Measurements from ENCODE around the gene SPATA32.

The SPATA32 gene

DNA sequence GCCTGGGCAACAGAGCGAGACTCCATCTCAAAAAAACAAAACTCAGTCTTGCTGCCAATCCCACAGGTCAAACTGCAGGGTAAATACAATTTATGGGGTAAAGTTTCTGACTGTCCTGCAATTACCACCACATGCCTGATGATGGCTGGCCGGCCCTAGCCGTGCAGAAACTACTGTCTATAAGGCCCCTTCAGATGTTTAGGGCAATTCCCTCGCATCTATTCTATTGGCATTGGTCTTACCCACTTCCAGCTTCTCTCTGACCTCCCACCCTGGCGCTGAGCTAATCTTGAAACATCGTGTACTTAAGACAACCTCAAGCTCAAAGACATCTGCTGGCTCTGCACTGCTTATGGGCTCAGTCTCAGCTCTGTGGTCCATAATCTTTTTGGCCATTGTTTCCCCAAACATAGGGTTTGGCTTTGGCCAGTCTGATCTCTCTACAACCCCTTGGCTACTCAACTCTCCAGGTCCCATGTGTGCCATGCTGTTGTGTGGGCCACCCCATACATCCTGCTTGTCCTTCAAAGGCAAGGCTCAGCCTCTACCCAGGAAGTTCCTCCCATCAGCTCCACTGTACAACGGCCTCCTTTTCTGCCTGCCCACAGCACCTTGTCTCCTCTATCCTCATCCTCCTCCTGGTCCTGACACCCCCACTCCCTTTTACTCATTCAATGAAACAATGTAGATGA lies 38.3 kb upstream of the SPATA32 start:
- Histone ChIP-seq H3K27me3 (ENCODE audit: insufficient read depth, low read depth) (no peaks in the 10 kb centered on the region), H3K4me1 (ENCODE audit: low read depth, poor library complexity, severe bottlenecking) (peaks cover 85% of the 10 kb centered on the region), H3K79me2 (ENCODE audit: insufficient read depth, low read depth) (peaks cover 94% of the 10 kb centered on the region), H2AFZ (ENCODE audit: low read depth) (no peak overlapping the region), H3K9ac (no peak overlapping the region), H3K27ac (no peak overlapping the region), H3K36me3 (ENCODE audit: insufficient read depth) (no peaks in the 10 kb centered on the region), H4K20me1 (ENCODE audit: insufficient read depth) (no peaks in the 10 kb centered on the region), H3K4me2 (no peak overlapping the region), H3K4me3 (IDR thresholded peaks at IDR 0.05; ENCODE audit: insufficient read depth, low read depth, low read length) (no peak overlapping the region)
- TF ChIP-seq, protein P1, sequence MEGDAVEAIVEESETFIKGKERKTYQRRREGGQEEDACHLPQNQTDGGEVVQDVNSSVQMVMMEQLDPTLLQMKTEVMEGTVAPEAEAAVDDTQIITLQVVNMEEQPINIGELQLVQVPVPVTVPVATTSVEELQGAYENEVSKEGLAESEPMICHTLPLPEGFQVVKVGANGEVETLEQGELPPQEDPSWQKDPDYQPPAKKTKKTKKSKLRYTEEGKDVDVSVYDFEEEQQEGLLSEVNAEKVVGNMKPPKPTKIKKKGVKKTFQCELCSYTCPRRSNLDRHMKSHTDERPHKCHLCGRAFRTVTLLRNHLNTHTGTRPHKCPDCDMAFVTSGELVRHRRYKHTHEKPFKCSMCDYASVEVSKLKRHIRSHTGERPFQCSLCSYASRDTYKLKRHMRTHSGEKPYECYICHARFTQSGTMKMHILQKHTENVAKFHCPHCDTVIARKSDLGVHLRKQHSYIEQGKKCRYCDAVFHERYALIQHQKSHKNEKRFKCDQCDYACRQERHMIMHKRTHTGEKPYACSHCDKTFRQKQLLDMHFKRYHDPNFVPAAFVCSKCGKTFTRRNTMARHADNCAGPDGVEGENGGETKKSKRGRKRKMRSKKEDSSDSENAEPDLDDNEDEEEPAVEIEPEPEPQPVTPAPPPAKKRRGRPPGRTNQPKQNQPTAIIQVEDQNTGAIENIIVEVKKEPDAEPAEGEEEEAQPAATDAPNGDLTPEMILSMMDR (conservative IDR thresholded peaks at IDR 0.05; ENCODE audit: low read depth, low read length), result no peak

DNA sequence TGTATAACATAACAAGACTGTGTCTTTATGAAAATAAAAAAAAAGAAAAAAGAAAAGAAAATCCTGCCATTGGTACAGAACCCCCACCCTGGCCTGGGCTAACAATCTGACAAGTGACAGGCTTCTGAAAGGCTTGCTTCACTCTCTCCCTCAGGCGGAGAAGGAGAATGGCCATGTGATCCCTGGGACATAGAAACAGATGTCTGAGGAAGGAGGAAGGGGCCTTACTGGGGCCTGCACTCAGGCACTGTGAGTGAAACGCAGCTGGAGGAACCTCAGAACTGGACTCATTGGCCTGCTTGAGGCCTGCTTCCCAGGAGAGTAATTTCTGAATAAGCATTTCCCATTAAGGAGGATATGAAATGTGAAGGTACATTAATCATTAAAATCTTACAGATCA lies 37.5 kb upstream of the SPATA32 start:
- H4K20me1 ChIP-seq (ENCODE audit: insufficient read depth), result no peaks in the 10 kb centered on the region
- H2AFZ ChIP-seq (ENCODE audit: low read depth), result no peak overlapping the region
- no peak overlapping the region for H3K4me3 ChIP-seq (IDR thresholded peaks at IDR 0.05; ENCODE audit: insufficient read depth, low read depth, low read length)
- H3K36me3 ChIP-seq (ENCODE audit: insufficient read depth), result no peaks in the 10 kb centered on the region
- H3K4me1 ChIP-seq (ENCODE audit: low read depth, poor library complexity, severe bottlenecking), result peaks cover 87% of the 10 kb centered on the region
- TF ChIP-seq, protein P1 (conservative IDR thresholded peaks at IDR 0.05; ENCODE audit: low read depth, low read length), result no peak
- 0 out of 2 replicates have a peak overlapping the region, but pooled peaks have one; percentile 6 for H3K27ac ChIP-seq
- no peak overlapping the region for H3K9ac ChIP-seq
- no peaks in the 10 kb centered on the region for H3K27me3 ChIP-seq (ENCODE audit: insufficient read depth, low read depth)
- H3K79me2 ChIP-seq (ENCODE audit: insufficient read depth, low read depth), result peaks cover 92% of the 10 kb centered on the region
- H3K4me2 ChIP-seq, result no peak overlapping the region

DNA sequence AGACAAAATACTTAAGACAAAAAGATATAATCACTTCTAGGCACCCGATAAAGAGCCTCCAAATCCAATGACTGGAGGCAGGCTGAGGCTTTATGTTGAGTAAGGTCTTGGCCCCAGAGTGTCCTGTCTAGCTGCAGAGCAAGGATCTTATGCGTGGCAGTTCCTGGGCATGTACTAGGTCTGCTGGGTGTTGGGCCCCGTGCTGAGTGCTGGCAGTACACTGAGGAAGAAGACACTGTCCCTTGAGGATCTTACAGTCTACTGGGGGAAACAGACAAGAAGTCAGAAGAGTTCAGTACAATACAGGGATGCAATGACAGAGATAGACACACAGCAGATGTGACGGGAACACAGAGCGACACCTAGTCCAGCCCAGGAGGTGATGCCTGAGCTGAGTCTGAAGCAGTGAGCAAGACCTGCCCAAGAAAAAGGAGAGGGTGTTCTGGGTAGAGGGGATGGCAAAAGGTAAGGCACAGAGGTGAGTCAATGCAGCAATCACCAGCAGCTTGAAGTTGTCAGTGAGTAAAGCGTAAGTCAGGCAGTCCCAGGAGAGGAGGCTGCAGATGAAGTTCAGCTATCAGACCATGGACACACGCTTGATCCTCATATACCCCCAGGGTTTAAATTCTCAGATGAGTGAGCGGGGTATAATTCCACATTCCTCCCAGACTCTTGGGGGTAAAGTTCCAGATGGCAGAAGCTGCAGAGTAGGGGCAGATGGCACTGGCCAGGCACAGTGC lies 36.8 kb upstream of the SPATA32 start:
- H3K27ac ChIP-seq, result no peak overlapping the region; the same call in 1 of the 2 replicates
- H3K4me2 ChIP-seq, result 0 out of 2 replicates have a peak overlapping the region, but pooled peaks have one; percentile 12
- no peak overlapping the region for H3K4me3 ChIP-seq (IDR thresholded peaks at IDR 0.05; ENCODE audit: insufficient read depth, low read depth, low read length)
- H2AFZ ChIP-seq (ENCODE audit: low read depth), result no peak overlapping the region
- H3K36me3 ChIP-seq (ENCODE audit: insufficient read depth), result no peaks in the 10 kb centered on the region
- H3K9ac ChIP-seq, result no peak overlapping the region
- TF ChIP-seq, protein P1 (conservative IDR thresholded peaks at IDR 0.05; ENCODE audit: low read depth, low read length), result no peak
- H3K27me3 ChIP-seq (ENCODE audit: insufficient read depth, low read depth), result no peaks in the 10 kb centered on the region
- H4K20me1 ChIP-seq (ENCODE audit: insufficient read depth), result no peaks in the 10 kb centered on the region
- peaks cover 92% of the 10 kb centered on the region for H3K79me2 ChIP-seq (ENCODE audit: insufficient read depth, low read depth)
- H3K4me1 ChIP-seq (ENCODE audit: low read depth, poor library complexity, severe bottlenecking), result peaks cover 87% of the 10 kb centered on the region

DNA sequence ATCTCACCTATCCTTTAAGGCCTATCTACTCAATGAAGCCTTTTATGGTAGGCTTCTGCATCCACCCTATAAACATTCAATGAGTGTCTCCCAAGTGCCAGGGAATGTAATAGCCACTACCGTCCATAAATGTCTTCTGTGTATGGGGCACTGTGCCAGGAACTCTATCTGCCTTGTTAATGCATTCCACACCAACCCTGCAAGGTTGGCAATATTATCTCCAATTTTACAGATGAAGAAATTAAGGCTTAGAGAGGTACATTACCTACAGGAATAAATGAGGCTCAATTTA lies 34.9 kb upstream of the SPATA32 start:
- no peak overlapping the region for H3K4me2 ChIP-seq
- H3K27ac ChIP-seq, result no peak overlapping the region
- H3K4me1 ChIP-seq (ENCODE audit: low read depth, poor library complexity, severe bottlenecking), result peaks cover 69% of the 10 kb centered on the region
- peaks cover 86% of the 10 kb centered on the region for H3K79me2 ChIP-seq (ENCODE audit: insufficient read depth, low read depth)
- H3K27me3 ChIP-seq (ENCODE audit: insufficient read depth, low read depth), result no peaks in the 10 kb centered on the region
- H3K36me3 ChIP-seq (ENCODE audit: insufficient read depth), result no peaks in the 10 kb centered on the region
- H2AFZ ChIP-seq (ENCODE audit: low read depth), result no peak overlapping the region
- TF ChIP-seq, protein P1 (conservative IDR thresholded peaks at IDR 0.05; ENCODE audit: low read depth, low read length), result no peak
- no peak overlapping the region for H3K4me3 ChIP-seq (IDR thresholded peaks at IDR 0.05; ENCODE audit: insufficient read depth, low read depth, low read length)
- H4K20me1 ChIP-seq (ENCODE audit: insufficient read depth), result no peaks in the 10 kb centered on the region
- no peak overlapping the region for H3K9ac ChIP-seq
